Keratinocyte (primary cell): ENCODE data around the gene ABO. TPM values are rescaled to one million over a fixed set of nuclear protein-coding genes. Genes with fewer than 3 reads are reported as not detected.
"Not testable (repeated sequence)": the region's sequence is repeated elsewhere in the genome, so short reads cannot be mapped to it uniquely, and the experiment has no call there.

Source experiments
- DNase-seq: peaks from one replicate; pipeline ENCODE4 v3.0.0-alpha.2; 2011; ENCODE audit warnings: low read depth, missing footprints, low spot score
- FAIRE-seq: peaks from 2 replicates; lab custom pipeline; 2011; peaks lifted over from hg19 to GRCh38; lab: Jason Lieb, UNC
- H2AFZ ChIP-seq: 2 replicates; pipeline ENCODE4 v1.6.0; 2012; ENCODE audit warnings: low read length, control low read depth, inconsistent platforms; ENCODE audit not compliant: control insufficient read depth
- H3K27ac ChIP-seq: 2 replicates; pipeline ENCODE4 v1.5.1; 2011; ENCODE audit warnings: low read length; ENCODE audit not compliant: control insufficient read depth, insufficient read depth
- H3K27me3 ChIP-seq: 3 replicates; pipeline ENCODE4 v1.6.0; 2011; ENCODE audit warnings: low read length; ENCODE audit not compliant: control insufficient read depth, insufficient read depth; ENCODE audit errors: extremely low read depth
- H3K36me3 ChIP-seq, 2 experiments: 2 replicates in 1 of 2; 3 replicates in 1 of 2; pipeline ENCODE4 v1.5.1; 2011; ENCODE audit warnings: low read length in 2 of 2, mild to moderate bottlenecking in 1 of 2; ENCODE audit not compliant: control insufficient read depth in 2 of 2, insufficient read depth in 2 of 2; ENCODE audit errors: extremely low read depth in 1 of 2
- H3K4me1 ChIP-seq: 3 replicates; pipeline ENCODE4 v1.5.1; 2011; ENCODE audit warnings: low read length; ENCODE audit not compliant: control insufficient read depth, insufficient read depth; ENCODE audit errors: extremely low read depth
- H3K4me2 ChIP-seq: 3 replicates; pipeline ENCODE4 v1.6.0; 2011; ENCODE audit warnings: low read depth, low read length; ENCODE audit not compliant: control insufficient read depth, insufficient read depth; ENCODE audit errors: extremely low read depth
- H3K4me3 ChIP-seq, 3 experiments: fragments of 200-600 bp in 1 of 3; sonication (generic) in 1 of 3; 2 replicates in 2 of 3; 3 replicates in 1 of 3; pipeline ENCODE4 v1.5.1; 2011 to 2016; ENCODE audit warnings: low read length in 3 of 3, mild to moderate bottlenecking in 3 of 3, control low read depth in 2 of 3, inconsistent platforms in 1 of 3, low read depth in 1 of 3, mixed read lengths in 1 of 3, mixed run types in 1 of 3, moderate library complexity in 1 of 3; ENCODE audit not compliant: control insufficient read depth in 2 of 3, insufficient read depth in 2 of 3; ENCODE audit errors: extremely low read depth in 1 of 3
- H3K79me2 ChIP-seq: 2 replicates; pipeline ENCODE4 v1.6.0; 2012; ENCODE audit warnings: low read length; ENCODE audit not compliant: control insufficient read depth, insufficient read depth
- H3K9ac ChIP-seq: 3 replicates; pipeline ENCODE4 v1.6.0; 2011; ENCODE audit warnings: low read length; ENCODE audit not compliant: control insufficient read depth, insufficient read depth; ENCODE audit errors: extremely low read depth
- H3K9me1 ChIP-seq: 3 replicates; pipeline ENCODE4 v1.6.0; 2011; ENCODE audit warnings: low read length; ENCODE audit not compliant: control insufficient read depth, insufficient read depth; ENCODE audit errors: extremely low read depth
- H3K9me3 ChIP-seq: 2 replicates; pipeline ENCODE4 v1.5.1; 2012; ENCODE audit warnings: low read depth, low read length; ENCODE audit not compliant: control insufficient read depth
- H4K20me1 ChIP-seq: 3 replicates; pipeline ENCODE4 v1.6.0; 2011; ENCODE audit warnings: low read length; ENCODE audit not compliant: control insufficient read depth, insufficient read depth; ENCODE audit errors: extremely low read depth
- EZH2 ChIP-seq: IDR thresholded peaks from one replicate; pipeline ENCODE4 v1.6.1; 2012; ENCODE audit warnings: inconsistent platforms, mild to moderate bottlenecking, low read length, moderate library complexity
- dilution Hi-C: fragments of 300-500 bp; cut with MboI; formaldehyde crosslinking; loops from one replicate; pipeline ENCODE4 v1.7.0; 2020; ENCODE audit warnings: low sequenced_read_pairs; ENCODE audit not compliant: extremely low pct_ligation_motif_present
- polyA plus RNA-seq, 5 experiments: library from polyadenylated mRNA; depleted of rRNA in 3 of 5; stranded (reverse) in 3 of 5; stranded (forward) in 1 of 5; unstranded in 1 of 5; fragments of >200 nt; gene quantifications; 1 replicate in 1 of 5; 2 replicates in 3 of 5; 3 replicates in 1 of 5; pipeline versions ENCODE4 v1.2.1 to v1.2.3, GENCODE V29; 2011 to 2012; ENCODE audit warnings: missing spikeins in 2 of 5, low read depth in 1 of 5, low replicate concordance in 1 of 5
- TF ChIP-seq, protein P1 (sequence below), 3 experiments: IDR thresholded peaks in 1 of 3; conservative IDR thresholded peaks in 1 of 3; optimal IDR thresholded peaks in 1 of 3; 2 replicates in 2 of 3; 3 replicates in 1 of 3; pipeline versions ENCODE3 to v1.5.1; 2011; ENCODE audit warnings: low read length in 3 of 3, mild to moderate bottlenecking in 3 of 3, moderate library complexity in 2 of 3, control low read depth in 1 of 3, inconsistent platforms in 1 of 3; ENCODE audit not compliant: insufficient read depth in 2 of 3; ENCODE audit errors: extremely low read depth in 1 of 3

The ABO gene
- polyA plus RNA-seq, 1 donor (not counting 4 experiments of a cell fraction or from before 2014, with no cell fraction given): not detected

DNA sequence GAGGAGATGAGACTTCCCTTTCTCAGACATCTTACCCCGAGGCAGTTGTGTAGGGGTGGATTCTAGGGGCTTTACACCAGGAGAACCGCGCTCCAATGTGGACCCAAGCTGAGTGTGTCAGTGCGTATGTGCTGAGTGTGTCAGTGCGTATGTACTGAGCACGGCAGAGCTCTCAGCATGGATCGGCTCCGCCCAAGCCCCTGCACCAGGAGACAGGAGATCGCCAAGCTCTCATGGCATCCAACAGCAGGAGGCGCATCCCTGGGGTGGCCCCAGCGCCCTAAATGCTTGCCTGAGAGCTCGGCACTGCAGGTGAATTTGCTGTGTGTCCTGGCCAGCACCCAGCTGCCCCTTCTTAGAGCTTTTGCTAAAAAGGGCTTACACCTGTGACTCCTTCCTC, 53.0 kb downstream of the ABO start:
- H3K9me3 ChIP-seq, H3K4me2 ChIP-seq, H3K4me1 ChIP-seq, H3K4me3 ChIP-seq, FAIRE-seq, H4K20me1 ChIP-seq, H3K9me1 ChIP-seq, H3K27me3 ChIP-seq, DNase-seq, H3K36me3 ChIP-seq, H3K27ac ChIP-seq, H3K9ac ChIP-seq, H3K79me2 ChIP-seq, dilution Hi-C loops, H2AFZ ChIP-seq: not testable (repeated sequence)

DNA sequence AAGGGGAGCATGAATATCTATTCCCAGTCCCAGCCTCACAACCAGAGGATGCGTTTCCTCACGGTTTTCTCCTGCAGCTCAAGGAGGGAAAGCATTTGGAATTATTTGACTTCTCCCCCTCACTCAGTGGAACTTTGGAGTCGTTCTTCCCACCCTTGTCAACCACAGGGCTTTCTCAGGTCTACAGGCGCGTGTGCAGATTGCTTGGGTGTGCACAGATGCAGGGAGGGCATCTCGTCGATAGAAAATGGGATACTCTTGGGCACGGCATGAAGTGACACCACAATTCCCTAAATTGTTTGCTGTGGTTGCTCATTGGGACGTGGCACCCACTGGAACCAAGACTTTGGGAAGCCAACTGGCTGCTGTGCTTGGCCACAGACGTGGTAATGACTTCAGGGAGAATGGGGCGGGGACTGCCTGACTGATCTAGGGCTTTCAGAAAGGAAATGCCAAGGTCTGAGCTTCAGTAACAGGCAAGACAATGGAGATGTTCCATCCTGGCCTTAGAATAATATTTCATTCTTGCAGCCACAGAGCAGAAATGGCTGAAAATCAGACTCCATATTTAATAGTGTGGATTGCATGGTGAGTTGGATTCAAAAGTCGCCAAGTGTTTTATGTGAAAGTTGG, 53.7 kb downstream of the ABO start:
- dilution Hi-C loops: no loop called here
- peaks cover 6% of the 10 kb centered on the region for H3K27me3 ChIP-seq
- FAIRE-seq (no peak), DNase-seq (no peak)
- no peak overlapping the region for H3K27ac ChIP-seq
- H3K4me3 ChIP-seq: no peak overlapping the region
- H4K20me1 ChIP-seq: no peaks in the 10 kb centered on the region
- no peak for TF ChIP-seq EZH2
- TF ChIP-seq, protein P1, sequence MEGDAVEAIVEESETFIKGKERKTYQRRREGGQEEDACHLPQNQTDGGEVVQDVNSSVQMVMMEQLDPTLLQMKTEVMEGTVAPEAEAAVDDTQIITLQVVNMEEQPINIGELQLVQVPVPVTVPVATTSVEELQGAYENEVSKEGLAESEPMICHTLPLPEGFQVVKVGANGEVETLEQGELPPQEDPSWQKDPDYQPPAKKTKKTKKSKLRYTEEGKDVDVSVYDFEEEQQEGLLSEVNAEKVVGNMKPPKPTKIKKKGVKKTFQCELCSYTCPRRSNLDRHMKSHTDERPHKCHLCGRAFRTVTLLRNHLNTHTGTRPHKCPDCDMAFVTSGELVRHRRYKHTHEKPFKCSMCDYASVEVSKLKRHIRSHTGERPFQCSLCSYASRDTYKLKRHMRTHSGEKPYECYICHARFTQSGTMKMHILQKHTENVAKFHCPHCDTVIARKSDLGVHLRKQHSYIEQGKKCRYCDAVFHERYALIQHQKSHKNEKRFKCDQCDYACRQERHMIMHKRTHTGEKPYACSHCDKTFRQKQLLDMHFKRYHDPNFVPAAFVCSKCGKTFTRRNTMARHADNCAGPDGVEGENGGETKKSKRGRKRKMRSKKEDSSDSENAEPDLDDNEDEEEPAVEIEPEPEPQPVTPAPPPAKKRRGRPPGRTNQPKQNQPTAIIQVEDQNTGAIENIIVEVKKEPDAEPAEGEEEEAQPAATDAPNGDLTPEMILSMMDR (optimal IDR thresholded peaks at IDR 0.05 in 1 of 3, IDR thresholded peaks at IDR 0.05 in 1 of 3, conservative IDR thresholded peaks at IDR 0.05 in 1 of 3; ENCODE audit: extremely low read depth in 1 of 3, insufficient read depth in 2 of 3, low read length in 3 of 3): no peak
- no peaks in the 10 kb centered on the region for H3K79me2 ChIP-seq
- H2AFZ ChIP-seq: no peak overlapping the region
- H3K9me3 ChIP-seq: no peaks in the 10 kb centered on the region
- no peaks in the 10 kb centered on the region for H3K4me1 ChIP-seq
- H3K36me3 ChIP-seq: no peaks in the 10 kb centered on the region
- no peaks in the 10 kb centered on the region for H3K9me1 ChIP-seq
- no peak overlapping the region for H3K9ac ChIP-seq
- no peak overlapping the region for H3K4me2 ChIP-seq

DNA sequence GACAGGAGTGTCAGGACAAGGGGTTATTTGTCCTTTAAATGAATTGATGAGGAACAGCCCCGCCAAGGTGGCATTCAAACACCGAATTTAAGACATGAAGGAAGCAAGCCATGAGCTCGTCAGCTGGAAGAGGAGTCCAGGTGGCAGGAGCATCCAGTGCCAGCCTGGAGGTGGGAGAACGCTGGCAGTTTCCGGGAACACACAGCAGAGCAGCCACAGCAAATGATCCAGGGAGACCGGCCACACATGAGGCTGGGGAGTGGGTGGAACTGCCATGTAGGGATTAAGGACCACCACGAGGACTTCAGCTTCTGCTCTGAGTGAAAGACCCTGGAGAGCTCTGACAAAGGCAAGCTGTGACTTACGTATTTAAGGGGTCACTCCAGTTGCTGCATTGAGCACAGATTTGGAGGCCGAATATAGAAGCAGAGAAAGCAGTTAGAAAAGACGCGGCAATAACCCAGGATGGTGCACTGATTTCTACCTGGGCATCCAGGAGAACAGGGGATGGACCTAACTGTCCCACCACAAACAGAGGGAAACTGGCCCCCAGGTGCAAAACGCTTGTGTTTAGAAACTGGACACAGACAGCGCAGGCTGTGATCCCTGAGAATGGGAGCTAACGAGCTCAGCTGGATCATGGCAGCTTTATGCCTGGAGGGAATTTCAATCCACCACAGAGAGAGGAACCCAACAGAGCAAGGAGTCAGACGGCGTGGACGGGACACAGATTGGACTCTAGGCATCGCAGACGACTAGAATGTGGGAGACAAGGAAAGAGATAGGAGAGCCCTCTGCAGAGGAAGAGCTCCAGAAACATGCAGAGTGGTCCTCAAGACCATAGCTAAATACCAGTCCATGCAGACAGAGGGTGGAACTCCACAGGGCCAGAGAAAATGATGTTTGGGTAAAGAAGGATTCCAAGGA, 56.7 kb downstream of the ABO start:
- dilution Hi-C loops, H3K27me3 ChIP-seq, FAIRE-seq: not testable (repeated sequence)

DNA sequence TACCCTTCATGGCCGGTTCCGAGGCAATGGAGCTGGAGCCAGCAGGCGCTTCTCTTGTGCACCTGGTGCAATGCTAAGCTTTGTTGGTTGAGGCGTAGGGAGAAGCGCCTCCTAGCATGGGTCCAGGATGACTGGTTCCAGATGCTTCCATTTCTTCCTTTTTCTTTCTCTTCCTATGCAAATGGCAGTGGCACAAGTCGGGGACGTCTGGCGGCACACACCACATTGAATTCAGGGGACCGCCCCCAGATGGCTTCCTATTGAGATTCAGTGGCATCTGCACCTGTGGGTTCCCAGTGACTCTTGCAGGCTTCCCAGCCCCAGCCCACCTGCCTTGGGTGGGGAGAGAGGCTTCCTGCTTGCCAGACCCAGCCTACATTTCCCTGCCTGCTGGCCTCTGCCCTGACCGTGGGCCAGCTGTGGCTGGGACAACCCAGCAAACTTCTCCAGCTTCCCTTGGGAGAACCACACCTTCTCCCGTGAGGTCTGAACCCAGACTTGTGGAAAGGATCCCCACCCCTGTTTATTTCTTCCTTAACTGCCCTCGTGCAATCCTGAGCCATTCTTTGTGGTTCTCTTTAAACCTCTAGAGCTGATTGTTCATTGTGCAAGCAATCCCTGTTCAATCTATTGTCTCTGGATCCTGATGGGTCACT, 57.5 kb downstream of the ABO start:
- H4K20me1 ChIP-seq, H2AFZ ChIP-seq, DNase-seq, FAIRE-seq, H3K36me3 ChIP-seq, H3K9ac ChIP-seq, H3K4me3 ChIP-seq, H3K9me1 ChIP-seq, H3K27me3 ChIP-seq, H3K4me1 ChIP-seq, H3K79me2 ChIP-seq, H3K27ac ChIP-seq, dilution Hi-C loops, H3K4me2 ChIP-seq, H3K9me3 ChIP-seq: not testable (repeated sequence)

More for the DNA sequence above, 56.7 kb downstream of the ABO start:
- H3K9me1 ChIP-seq, H3K27ac ChIP-seq, H3K4me3 ChIP-seq, H4K20me1 ChIP-seq, DNase-seq, H2AFZ ChIP-seq, H3K9me3 ChIP-seq, H3K79me2 ChIP-seq, H3K4me2 ChIP-seq, H3K36me3 ChIP-seq, H3K4me1 ChIP-seq, H3K9ac ChIP-seq: not testable (repeated sequence)
